NCI-H748 (cell line): ENCODE results near the gene POU3F1.

ENCODE experiments used
- DNase-seq: peaks from one replicate; lab custom pipeline; 2025; ENCODE audit not compliant: unreplicated experiment; lab: John Stamatoyannopoulos, UW

POU3F1 gene

GRCh38 chr1:38046333-38046883, at the start of gene POU3F1:
TSS of gene POU3F1 (minus strand) at chr1:38046793. CDS start at chr1:38046743, 50 bp downstream.
- no peak for DNase-seq

GRCh38 chr1:38095454-38095931, 48.9 kb upstream of the POU3F1 start:
- DNase-seq = peak; percentile 21

GRCh38 chr1:38094711-38095290, 48.2 kb upstream of the POU3F1 start:
- no peak for DNase-seq

GRCh38 chr1:38093569-38094520, 47.3 kb upstream of the POU3F1 start:
- DNase-seq = no peak

- peak; percentile 9 for DNase-seq
Measured at GRCh38 chr1:38092256-38092655, 45.7 kb upstream of the POU3F1 start.

- DNase-seq = no peak
Measured at GRCh38 chr1:38090796-38091195, 44.2 kb upstream of the POU3F1 start.

- no peak for DNase-seq
Measured at GRCh38 chr1:38089712-38090360, 43.2 kb upstream of the POU3F1 start.

GRCh38 chr1:38088791-38089190, 42.2 kb upstream of the POU3F1 start:
- no peak for DNase-seq

- peak; percentile 52 for DNase-seq
Measured at GRCh38 chr1:38088366-38088765, 41.8 kb upstream of the POU3F1 start.

GRCh38 chr1:38087676-38088075, 41.1 kb upstream of the POU3F1 start:
- no peak for DNase-seq

GRCh38 chr1:38085666-38086330, 39.2 kb upstream of the POU3F1 start:
- no peak for DNase-seq

GRCh38 chr1:38084700-38085099, 38.1 kb upstream of the POU3F1 start:
- no peak for DNase-seq

- no peak for DNase-seq
Measured at GRCh38 chr1:38084113-38084512, 37.5 kb upstream of the POU3F1 start.

GRCh38 chr1:38083541-38083940, 36.9 kb upstream of the POU3F1 start:
- peak; percentile 92 for DNase-seq

GRCh38 chr1:38082769-38083263, 36.2 kb upstream of the POU3F1 start:
- DNase-seq = peak; percentile 5

- DNase-seq = no peak
Measured at GRCh38 chr1:38079019-38079418, 32.4 kb upstream of the POU3F1 start.

GRCh38 chr1:38077523-38078147, 31.0 kb upstream of the POU3F1 start:
- DNase-seq = no peak

GRCh38 chr1:38076455-38076854, 29.9 kb upstream of the POU3F1 start:
- no peak for DNase-seq

- DNase-seq = no peak
Measured at GRCh38 chr1:38076038-38076437, 29.4 kb upstream of the POU3F1 start.

GRCh38 chr1:38075191-38075590, 28.6 kb upstream of the POU3F1 start:
- no peak for DNase-seq
